Osteocyte (in vitro differentiated cells): Measurements from ENCODE around the gene ZNF628. TPM values are rescaled to one million over a fixed set of nuclear protein-coding genes. Genes with fewer than 3 reads are reported as not detected.
A peak's percentile ranks its signal among the peaks of the same experiment; 100 is the strongest.

Experiments used
- DNase-seq: peaks from one replicate; pipeline ENCODE4 v3.0.0; 2021; ENCODE audit warnings: mixed read lengths; ENCODE audit not compliant: unreplicated experiment; ENCODE audit errors: extremely low spot score
- H3K27ac Mint-ChIP-seq: one replicate; pipeline ENCODE4 v1.8.0; 2021; ENCODE audit warnings: mild to moderate bottlenecking, mixed read lengths; ENCODE audit not compliant: unreplicated experiment
- H3K27me3 Mint-ChIP-seq: one replicate; pipeline ENCODE4 v1.8.0; 2021; ENCODE audit warnings: mixed read lengths; ENCODE audit not compliant: unreplicated experiment
- H3K36me3 Mint-ChIP-seq: one replicate; pipeline ENCODE4 v1.8.0; 2021; ENCODE audit warnings: mixed read lengths; ENCODE audit not compliant: unreplicated experiment
- H3K4me1 Mint-ChIP-seq: one replicate; pipeline ENCODE4 v1.8.0; 2021; ENCODE audit warnings: mixed read lengths; ENCODE audit not compliant: unreplicated experiment
- H3K4me3 Mint-ChIP-seq: one replicate; pipeline ENCODE4 v1.8.0; 2021; ENCODE audit warnings: mild to moderate bottlenecking, moderate library complexity, mixed read lengths; ENCODE audit not compliant: unreplicated experiment
- H3K9me3 Mint-ChIP-seq: one replicate; pipeline ENCODE4 v1.8.0; 2021; ENCODE audit warnings: mixed read lengths; ENCODE audit not compliant: unreplicated experiment
- total RNA-seq: library from RNA; stranded (reverse); gene quantifications from 2 replicates; pipeline ENCODE4 v1.2.1, GENCODE V29; 2021
- TF ChIP-seq, protein P1 (sequence below): fragments of 200-600 bp; sonication (generic); IDR thresholded peaks from 2 replicates; pipeline ENCODE4 v1.5.0; 2021; ENCODE audit warnings: antibody characterized with exemption, mild to moderate bottlenecking, moderate library complexity

The ZNF628 gene
- total RNA-seq, 1 donor from 2014 or later: 11.6 TPM

GRCh38 chr19:55453511-55454260 lies 22.7 kb upstream of the ZNF628 start:
- no peak overlapping the region for H3K27ac Mint-ChIP-seq

DNA sequence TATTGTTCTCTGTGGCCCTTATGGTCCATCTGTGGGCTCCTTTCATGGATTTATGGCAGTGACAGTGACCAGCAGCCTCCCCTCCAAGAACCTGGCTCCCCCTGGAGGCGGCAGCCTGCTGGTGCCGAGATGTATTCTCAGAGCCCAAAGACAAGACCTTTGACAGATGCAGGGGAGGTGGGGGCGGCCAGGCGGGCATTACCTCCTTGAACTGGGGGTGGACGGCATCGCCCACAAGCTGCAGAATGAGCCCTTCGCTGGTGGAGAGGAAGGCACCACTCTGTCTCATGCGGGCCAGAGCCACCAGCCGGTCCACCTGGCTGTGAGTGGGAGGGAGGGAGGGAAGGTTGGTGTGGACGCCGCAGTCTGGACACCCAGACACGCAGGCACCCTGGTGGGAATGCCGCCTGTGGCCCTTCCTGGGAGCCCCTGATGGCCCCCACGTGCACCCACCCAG lies 21.6 kb upstream of the ZNF628 start:
- Mint-ChIP-seq H3K4me3 (no peak overlapping the region), H3K9me3 (no peaks in the 10 kb centered on the region), H3K4me1 (peaks cover 14% of the 10 kb centered on the region), H3K36me3 (peaks cover 9% of the 10 kb centered on the region), H3K27me3 (peaks cover 12% of the 10 kb centered on the region), H3K27ac (no peak overlapping the region)
- TF ChIP-seq, protein P1, sequence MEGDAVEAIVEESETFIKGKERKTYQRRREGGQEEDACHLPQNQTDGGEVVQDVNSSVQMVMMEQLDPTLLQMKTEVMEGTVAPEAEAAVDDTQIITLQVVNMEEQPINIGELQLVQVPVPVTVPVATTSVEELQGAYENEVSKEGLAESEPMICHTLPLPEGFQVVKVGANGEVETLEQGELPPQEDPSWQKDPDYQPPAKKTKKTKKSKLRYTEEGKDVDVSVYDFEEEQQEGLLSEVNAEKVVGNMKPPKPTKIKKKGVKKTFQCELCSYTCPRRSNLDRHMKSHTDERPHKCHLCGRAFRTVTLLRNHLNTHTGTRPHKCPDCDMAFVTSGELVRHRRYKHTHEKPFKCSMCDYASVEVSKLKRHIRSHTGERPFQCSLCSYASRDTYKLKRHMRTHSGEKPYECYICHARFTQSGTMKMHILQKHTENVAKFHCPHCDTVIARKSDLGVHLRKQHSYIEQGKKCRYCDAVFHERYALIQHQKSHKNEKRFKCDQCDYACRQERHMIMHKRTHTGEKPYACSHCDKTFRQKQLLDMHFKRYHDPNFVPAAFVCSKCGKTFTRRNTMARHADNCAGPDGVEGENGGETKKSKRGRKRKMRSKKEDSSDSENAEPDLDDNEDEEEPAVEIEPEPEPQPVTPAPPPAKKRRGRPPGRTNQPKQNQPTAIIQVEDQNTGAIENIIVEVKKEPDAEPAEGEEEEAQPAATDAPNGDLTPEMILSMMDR: peak; percentile 62
- no peak for DNase-seq

More at GRCh38 chr19:55453511-55454260, 22.7 kb upstream of the ZNF628 start:
- H3K4me1 Mint-ChIP-seq: peaks cover 12% of the 10 kb centered on the region
- no peaks in the 10 kb centered on the region for H3K9me3 Mint-ChIP-seq
- TF ChIP-seq, protein P1: no peak
- H3K36me3 Mint-ChIP-seq: peaks cover 9% of the 10 kb centered on the region
- peaks cover 12% of the 10 kb centered on the region for H3K27me3 Mint-ChIP-seq
- no peak overlapping the region for H3K4me3 Mint-ChIP-seq
- DNase-seq: no peak

- peaks cover 9% of the 10 kb centered on the region for H3K27me3 Mint-ChIP-seq
- peaks cover 9% of the 10 kb centered on the region for H3K36me3 Mint-ChIP-seq
- H3K4me1 Mint-ChIP-seq: peaks cover 23% of the 10 kb centered on the region
- TF ChIP-seq, protein P1: no peak
- no peaks in the 10 kb centered on the region for H3K9me3 Mint-ChIP-seq
- H3K4me3 Mint-ChIP-seq: no peak overlapping the region
- no peak overlapping the region for H3K27ac Mint-ChIP-seq
- no peak for DNase-seq
Observed at GRCh38 chr19:55455576-55456235, 20.7 kb upstream of the ZNF628 start.

DNA sequence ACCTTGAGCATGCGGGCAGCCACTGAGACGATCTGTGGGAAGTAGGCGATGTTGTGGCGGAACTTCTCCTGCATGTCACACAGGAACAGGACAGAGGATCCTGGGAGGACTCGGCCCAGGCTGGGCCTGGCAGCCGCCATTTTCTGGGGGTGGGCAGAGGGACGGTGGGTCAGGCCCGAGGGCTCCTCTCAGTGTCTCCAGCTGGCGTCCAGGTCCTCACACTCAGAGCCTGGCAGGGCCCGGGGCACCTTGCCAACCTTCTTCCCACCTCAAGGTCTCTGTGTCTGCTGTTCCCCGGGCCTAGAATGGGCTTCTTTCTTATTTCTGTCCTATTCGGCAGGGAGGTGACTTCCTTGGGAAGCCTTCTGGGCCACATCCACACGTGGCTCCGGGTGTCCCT lies 20.1 kb upstream of the ZNF628 start:
- H3K27me3 Mint-ChIP-seq: peaks cover 9% of the 10 kb centered on the region
- no peak for DNase-seq
- TF ChIP-seq, protein P1: no peak
- H3K4me1 Mint-ChIP-seq: peaks cover 25% of the 10 kb centered on the region
- no peaks in the 10 kb centered on the region for H3K9me3 Mint-ChIP-seq
- no peak overlapping the region for H3K4me3 Mint-ChIP-seq
- H3K36me3 Mint-ChIP-seq: peaks cover 9% of the 10 kb centered on the region
- H3K27ac Mint-ChIP-seq: no peak overlapping the region
